Uterus (tissue), 2 donors: ENCODE measurements around the gene C1orf21.

ENCODE experiments used
- POLR2A ChIP-seq, 2 donors: fragments of 450-650 bp; IDR thresholded peaks; one replicate each; pipeline ENCODE4 v1.6.1; 2016; ENCODE audit warnings: antibody characterized with exemption in 2 of 2, mild to moderate bottlenecking in 1 of 2, moderate library complexity in 1 of 2
- TF ChIP-seq, protein P1 (sequence below), 4 experiments: fragments of 200-600 bp in 2 of 4; fragments of 450-650 bp in 2 of 4; sonication (generic) in 2 of 4; IDR thresholded peaks; one replicate each; pipeline ENCODE4 v1.5.1; 2016 to 2019; ENCODE audit warnings: antibody characterized with exemption in 4 of 4, mild to moderate bottlenecking in 2 of 4, moderate library complexity in 1 of 4

GRCh38 chr1:184533915-184534314 lies 147.1 kb downstream of the C1orf21 start:
- TF ChIP-seq, protein P1, sequence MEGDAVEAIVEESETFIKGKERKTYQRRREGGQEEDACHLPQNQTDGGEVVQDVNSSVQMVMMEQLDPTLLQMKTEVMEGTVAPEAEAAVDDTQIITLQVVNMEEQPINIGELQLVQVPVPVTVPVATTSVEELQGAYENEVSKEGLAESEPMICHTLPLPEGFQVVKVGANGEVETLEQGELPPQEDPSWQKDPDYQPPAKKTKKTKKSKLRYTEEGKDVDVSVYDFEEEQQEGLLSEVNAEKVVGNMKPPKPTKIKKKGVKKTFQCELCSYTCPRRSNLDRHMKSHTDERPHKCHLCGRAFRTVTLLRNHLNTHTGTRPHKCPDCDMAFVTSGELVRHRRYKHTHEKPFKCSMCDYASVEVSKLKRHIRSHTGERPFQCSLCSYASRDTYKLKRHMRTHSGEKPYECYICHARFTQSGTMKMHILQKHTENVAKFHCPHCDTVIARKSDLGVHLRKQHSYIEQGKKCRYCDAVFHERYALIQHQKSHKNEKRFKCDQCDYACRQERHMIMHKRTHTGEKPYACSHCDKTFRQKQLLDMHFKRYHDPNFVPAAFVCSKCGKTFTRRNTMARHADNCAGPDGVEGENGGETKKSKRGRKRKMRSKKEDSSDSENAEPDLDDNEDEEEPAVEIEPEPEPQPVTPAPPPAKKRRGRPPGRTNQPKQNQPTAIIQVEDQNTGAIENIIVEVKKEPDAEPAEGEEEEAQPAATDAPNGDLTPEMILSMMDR (IDR thresholded peaks at IDR 0.05): no peak
- no peak for TF ChIP-seq POLR2A (IDR thresholded peaks at IDR 0.05)
